Esophagus mucosa (tissue), 1 donor: ENCODE results near the gene ADAMTS2. TPM values are rescaled to one million over a fixed set of nuclear protein-coding genes. Genes with fewer than 3 reads are reported as not detected.

Experiments used
- ATAC-seq: fragments of 200-7000 bp; cut with Tn5 transposase; one replicate; pipeline ENCODE4 v1.9.1; 2020
- total RNA-seq: library from RNA; stranded (reverse); gene quantifications from one replicate; pipeline ENCODE4 v1.2.4, GENCODE V29; 2023
- donor health status: DM: yes; HTN: yes; CAD: no.

The ADAMTS2 gene
- total RNA-seq, 1 donor from 2014 or later = 3.5 TPM

DNA sequence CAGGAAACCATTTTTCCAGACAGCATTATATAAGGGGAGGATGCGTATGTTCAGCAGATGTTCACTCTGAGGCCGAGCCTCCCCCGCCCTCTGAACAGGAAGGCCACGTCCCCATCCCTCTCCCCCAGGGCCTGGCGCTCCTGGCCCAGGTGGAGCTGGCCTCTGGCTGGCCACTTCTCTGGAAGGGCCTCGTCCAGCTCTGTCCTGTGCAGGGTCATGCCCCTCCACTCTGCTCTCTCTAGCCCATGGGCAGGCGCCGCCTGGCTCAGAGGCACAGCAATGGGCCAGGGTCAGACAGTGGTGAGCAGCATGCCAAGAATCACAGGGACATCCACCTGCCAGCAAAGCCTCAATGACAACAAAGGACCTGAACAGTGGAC is 34.2 kb downstream of the ADAMTS2 start:
- ATAC-seq = no peak

- no peak for ATAC-seq
These were observed 34.7 kb downstream of the ADAMTS2 start for GRCh38 chr5:179310439-179311090.

- ATAC-seq = no peak
These were observed 35.4 kb downstream of the ADAMTS2 start for GRCh38 chr5:179309751-179310320.

DNA sequence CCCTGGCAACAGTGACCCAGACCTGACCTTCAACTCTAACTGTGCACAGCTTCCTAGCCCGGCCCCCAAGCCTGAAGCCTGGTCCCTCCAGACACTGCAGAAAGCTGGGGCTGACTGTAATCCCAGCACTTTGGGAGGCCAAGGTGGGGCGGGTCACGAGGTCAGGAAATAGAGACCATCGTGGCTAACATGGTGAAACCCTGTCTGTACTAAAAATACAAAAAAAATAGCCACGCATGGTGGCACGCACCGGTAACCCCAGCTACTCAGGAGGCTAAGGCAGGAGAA is 35.9 kb downstream of the ADAMTS2 start:
- no peak for ATAC-seq

- ATAC-seq = no peak
These were observed 36.5 kb downstream of the ADAMTS2 start for GRCh38 chr5:179308563-179309382.

DNA sequence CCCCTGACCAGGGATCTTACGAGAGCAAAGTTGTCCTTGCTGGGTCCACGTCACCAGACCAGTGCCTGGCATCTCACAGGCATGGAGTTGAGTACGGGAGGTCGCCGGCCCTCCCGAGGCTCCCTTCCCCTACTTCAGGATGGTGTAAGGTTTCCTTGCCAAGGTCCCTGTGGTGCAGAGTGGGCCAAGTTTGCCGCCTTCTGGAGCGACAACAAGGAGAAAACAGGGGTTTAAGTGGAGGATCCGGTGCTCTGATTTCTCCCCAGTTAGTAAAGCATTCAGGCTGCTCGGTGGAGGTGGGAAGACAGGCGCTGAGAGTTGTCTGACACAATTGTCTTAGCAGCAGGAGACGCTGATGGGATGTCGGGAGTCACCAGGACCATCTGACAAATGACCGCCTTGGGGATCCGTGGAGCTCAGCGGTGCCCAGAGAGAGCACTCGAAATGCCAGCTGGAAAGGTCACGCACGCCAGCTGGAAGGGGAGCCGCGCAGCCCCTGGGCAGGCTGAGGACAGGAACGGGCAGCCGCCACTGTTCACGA is 37.3 kb downstream of the ADAMTS2 start:
- no peak for ATAC-seq

- no peak for ATAC-seq
These were observed 38.1 kb downstream of the ADAMTS2 start for GRCh38 chr5:179307013-179307800.

DNA sequence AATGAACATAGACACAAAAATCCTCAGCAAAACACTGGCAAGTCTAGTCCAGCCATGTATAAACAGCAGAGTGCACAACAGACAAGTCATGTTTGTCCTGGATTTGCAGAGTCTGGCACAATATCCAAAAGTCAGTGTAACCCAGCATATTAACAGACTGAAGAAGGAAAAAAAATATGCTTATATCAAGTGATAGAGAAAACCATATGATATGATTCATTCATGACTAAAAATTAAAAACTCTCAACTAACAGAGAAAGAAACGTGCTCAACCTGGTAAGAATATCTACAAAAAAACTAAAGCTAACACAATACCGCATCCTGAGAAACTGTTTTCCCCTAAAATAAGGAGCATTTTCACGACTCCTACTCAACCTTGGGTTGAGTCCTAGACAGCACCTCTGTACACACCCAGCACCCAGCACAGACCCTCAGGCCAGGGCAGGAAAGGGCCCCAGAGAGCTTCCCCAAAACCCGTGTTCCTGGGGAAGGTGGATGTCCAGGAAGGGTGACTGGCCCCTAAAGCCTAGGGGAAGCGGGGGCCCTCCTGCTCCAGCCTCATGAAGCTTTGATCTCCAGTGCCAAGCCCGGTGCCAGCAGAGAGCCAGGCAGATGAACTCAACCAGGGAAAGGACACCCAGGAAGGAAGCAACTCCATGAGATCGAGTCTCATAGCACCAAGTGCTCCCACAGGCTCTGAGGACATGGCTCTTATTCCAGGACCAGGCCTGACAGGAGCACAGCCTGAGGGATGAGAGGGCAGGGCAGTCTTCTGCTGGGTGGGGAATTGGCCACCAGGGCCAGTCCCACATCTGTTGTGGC is 38.9 kb downstream of the ADAMTS2 start:
- ATAC-seq = no peak

DNA sequence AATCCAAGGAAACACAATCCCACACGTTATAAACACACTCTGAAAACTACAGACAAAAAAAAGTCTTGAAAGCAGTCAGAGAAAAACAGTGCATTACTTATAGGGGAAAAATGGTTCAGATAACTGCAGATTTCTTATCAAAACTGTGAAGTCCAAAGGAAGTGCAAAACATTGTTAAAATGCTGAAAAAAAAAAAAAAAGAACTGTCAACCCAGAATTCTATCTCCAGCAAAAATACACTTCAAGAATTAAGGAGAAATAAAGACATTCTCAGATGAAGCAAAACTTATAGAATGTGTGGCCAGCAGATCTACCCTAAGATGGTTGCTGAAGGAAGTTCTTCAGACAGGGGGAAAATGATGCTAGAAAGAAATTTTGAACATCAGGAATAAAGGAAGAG is 40.4 kb downstream of the ADAMTS2 start:
- ATAC-seq = no peak

GRCh38 chr5:179304466-179304865 is 40.8 kb downstream of the ADAMTS2 start:
- ATAC-seq = no peak

DNA sequence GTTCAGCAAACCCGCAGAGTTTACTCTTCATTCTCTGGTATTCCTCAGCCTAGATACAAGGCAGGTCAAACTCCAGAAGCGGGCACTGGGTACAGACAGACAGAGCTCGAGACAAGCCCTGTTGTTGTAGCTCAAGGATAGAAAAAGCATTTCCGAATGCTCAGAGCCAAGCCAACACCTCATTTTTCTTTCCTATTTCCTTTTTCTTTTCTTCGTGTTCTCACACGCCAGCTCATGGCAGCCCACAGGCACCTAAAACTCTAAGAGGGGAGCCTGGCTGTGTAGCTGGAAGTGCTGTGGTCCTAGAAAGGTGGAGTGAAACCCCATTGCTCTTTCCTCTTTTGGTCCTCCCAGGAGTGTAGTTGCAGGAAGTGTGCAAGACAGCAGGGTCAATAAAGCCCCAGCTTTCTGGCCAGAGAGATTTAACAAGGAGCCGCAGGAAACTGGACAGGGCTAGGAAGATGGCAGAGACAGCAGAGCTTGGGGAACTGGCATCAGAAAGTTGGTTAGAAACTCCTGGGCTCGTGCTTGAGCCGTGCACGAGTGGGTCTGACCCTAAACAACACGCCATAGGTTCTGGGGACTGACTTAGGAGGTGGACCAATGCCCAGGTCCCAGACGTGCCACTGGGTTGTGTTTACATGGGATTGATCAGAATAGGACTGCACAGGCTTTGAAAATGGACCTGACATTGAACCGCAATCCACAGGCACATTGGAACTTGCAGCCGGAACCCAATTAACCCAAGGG is 41.6 kb downstream of the ADAMTS2 start:
- ATAC-seq = no peak

DNA sequence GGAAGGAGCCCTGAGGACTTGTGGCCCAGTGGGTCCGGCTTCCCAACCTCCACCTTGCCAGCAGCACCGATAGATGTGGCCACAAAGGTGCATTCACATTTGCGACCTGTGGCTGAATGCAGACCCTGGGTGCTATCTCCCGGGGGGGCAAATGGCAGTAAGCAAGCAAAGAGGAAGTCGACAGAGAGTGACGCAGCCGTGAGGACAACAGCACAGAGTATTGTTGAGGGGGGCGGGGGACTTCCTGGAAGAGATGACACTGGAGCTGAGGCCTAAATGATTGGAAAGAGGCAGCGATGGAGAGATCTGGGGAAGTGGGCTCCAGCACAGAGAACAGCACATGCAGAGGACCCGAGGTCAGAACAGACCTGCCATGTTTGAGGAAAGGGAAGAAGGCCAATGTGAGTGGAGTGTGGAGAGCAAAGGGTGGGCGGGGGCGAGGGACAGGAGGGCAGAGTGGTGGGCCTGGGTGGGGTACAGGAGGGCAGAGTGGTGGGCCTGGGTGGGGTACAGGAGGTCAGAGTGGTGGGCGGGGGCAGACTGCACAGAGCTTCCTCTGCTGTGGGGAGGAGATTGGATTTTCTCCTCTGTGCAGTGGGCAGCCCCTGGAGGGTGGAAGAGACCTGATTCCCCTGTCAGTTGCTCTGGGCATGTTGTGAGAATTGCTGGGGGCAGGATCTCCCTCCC is 42.6 kb downstream of the ADAMTS2 start:
- ATAC-seq = no peak

GRCh38 chr5:179301796-179302195 is 43.5 kb downstream of the ADAMTS2 start:
- no peak for ATAC-seq

DNA sequence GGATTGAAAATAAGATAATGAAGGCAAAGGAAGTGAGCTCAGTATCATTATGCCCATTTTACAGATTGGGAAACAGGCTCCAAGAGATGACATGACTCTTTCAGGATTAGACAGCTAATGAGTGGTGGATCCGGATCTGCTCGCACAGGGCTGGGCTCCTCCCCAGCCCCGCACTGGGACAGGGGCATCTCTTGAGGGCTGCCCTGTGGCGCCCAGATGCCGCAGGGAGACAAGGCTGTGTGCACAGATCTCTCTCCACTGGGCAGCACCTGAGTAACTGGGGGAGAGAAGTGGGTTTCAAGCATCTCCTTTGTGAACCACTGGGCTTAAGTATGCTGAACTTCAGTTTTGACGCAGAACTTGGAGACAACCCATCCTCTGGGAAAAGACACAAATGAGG is 43.9 kb downstream of the ADAMTS2 start:
- ATAC-seq = no peak

GRCh38 chr5:179300581-179301180 is 44.6 kb downstream of the ADAMTS2 start:
- ATAC-seq = no peak

- ATAC-seq = no peak
These were observed 46.9 kb downstream of the ADAMTS2 start for GRCh38 chr5:179298181-179298993.

DNA sequence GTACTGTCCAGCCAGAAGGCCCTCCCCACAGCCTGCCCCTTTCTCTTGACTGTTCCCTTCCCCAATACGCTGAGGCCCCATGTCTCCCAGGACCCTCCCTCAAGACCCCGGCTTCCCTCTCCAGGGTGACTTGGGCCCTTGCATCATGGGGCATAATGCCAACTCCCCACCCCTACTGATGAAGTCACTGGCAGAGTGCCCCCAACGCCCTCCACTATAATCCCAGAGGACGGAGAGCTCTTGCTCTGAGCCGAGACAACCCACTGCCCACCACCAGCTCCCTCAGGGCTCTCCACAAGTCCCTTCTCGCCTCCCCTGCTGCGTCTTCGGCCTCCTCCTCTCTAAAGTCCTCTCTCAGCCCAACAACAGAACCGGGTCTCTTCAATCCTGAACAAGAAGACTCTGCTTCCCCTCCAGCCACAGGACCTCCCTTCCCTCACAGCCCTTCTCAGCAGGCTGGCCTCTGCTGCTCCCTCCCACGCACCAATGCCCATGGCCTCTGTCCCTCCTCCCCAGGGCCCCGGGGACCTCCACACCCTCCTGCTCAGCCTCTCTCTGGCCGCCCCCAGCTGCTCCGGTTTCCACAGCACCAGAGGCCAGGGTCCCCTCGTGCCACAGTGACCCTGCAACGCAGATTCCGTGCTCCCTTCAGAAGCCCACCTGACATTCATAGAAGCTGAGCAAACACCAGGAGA is 47.6 kb downstream of the ADAMTS2 start:
- ATAC-seq = no peak

DNA sequence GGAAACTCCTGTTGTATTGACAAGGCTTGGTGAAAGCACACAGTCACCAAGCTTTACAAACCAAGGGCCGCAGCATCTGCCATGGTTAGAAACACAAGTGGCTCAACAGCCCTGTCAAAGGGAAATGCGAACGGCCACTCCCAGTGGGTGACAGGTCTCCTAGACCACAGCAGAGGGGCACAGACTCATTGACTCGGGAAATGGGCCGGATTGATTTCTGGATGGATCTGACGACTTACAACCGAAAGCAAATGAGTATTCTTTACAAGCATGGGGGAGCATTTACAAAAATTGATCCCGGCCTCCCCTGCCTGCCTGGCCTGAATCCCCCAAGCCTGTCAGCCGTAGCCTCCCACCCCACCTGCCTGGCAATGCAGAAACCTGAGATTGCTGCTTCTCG is 48.2 kb downstream of the ADAMTS2 start:
- ATAC-seq = no peak
